GM18498 (cell line): ENCODE measurements around the gene WDFY4.

ENCODE experiments used
- ATAC-seq: cut with Tn5 transposase; IDR thresholded peaks from one replicate; pipeline ENCODE4 v1.9.1; 2021; ENCODE audit warnings: mild to moderate bottlenecking, moderate library complexity; ENCODE audit not compliant: unreplicated experiment

Gene WDFY4

GRCh38 chr10:48958598-48959190, 274.0 kb downstream of the WDFY4 start:
- ATAC-seq = no peak

DNA sequence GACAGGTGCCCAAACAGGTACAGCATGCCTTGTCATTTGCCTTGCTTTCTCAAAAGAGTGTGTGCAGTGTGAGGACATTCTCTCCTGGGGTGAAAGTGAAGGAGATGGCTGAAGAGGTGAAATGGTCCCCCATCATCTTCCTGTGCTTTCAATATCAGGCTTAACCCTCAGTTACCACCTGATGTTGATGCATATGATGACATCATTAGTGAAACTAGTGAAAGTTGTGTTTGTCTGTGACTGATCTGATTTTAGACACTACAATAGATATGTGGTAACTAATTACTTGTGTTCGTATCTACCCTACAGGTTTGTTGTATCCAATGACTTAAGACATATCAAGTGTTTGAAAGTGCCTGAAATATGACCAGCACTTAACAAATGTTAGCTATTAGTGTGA, 279.4 kb downstream of the WDFY4 start:
- ATAC-seq = no peak

GRCh38 chr10:48965460-48965859, 280.8 kb downstream of the WDFY4 start:
- ATAC-seq = no peak

DNA sequence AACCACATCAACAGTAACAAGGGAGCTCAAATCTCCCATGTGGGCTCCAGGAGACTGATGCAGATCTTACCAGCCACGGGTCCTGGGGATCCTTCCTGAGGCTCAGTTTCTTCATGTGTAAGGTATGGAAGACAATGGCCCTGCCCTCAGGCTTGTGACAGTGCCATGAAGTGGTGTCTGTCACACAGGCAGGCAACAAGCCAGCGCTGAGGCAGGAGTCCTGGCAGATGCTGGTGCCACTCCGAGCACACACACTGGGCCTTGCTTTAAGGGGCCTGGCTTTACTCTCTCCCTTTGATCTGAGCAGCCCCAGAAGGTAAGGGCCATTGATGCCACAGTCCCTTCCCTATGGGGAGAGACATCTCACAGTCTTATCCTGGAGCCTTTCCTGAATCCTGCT, 283.4 kb downstream of the WDFY4 start:
- ATAC-seq = no peak

DNA sequence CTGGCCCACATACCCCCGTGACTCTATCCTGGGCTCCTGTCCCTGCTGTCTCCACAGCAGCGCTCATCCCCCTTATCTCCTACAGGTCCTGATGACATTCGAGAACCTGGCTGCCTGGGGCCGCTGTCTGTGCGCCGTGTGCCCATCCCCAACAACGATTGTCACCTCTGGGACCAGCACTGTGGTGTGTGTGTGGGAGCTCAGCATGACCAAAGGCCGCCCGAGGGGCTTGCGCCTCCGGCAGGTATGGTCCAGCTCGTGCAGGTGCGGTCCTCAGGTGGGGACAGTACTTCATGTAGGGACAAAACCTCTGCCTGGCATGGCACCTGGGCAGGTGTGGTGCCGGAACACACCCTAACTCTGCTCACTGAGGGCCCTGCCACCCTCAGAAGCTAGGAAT, 285.4 kb downstream of the WDFY4 start:
- no peak for ATAC-seq

DNA sequence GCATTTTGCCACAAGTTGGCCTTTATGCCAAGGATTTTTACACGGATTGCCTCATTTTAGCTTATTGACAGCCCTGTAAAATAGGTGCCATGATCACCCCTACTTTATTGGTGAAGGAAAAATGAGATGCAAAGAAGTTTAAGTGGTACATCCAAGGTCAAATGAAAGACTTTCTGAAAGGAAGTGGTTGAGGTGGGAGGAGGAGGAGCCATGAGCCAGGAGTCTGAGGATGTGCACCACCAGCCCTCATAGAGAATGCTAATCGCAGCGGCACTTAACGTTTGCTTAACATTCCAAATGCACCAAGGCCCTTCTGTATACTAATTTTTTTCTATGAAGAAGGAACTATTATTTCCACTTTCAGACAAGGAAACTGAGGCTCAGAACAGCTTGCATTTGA, 286.0 kb downstream of the WDFY4 start:
- no peak for ATAC-seq

GRCh38 chr10:48973065-48973464, 288.4 kb downstream of the WDFY4 start:
- ATAC-seq = no peak

GRCh38 chr10:48974510-48975156, 290.0 kb downstream of the WDFY4 start:
- ATAC-seq = no peak

- no peak for ATAC-seq
Measured at GRCh38 chr10:48976196-48976595, 291.5 kb downstream of the WDFY4 start.

GRCh38 chr10:48978318-48978717, 293.6 kb downstream of the WDFY4 start:
- no peak for ATAC-seq

- no peak for ATAC-seq
Measured at GRCh38 chr10:48981310-48981907, 296.7 kb downstream of the WDFY4 start.

GRCh38 chr10:48982584-48982983, 297.9 kb downstream of the WDFY4 start:
- no peak for ATAC-seq

DNA sequence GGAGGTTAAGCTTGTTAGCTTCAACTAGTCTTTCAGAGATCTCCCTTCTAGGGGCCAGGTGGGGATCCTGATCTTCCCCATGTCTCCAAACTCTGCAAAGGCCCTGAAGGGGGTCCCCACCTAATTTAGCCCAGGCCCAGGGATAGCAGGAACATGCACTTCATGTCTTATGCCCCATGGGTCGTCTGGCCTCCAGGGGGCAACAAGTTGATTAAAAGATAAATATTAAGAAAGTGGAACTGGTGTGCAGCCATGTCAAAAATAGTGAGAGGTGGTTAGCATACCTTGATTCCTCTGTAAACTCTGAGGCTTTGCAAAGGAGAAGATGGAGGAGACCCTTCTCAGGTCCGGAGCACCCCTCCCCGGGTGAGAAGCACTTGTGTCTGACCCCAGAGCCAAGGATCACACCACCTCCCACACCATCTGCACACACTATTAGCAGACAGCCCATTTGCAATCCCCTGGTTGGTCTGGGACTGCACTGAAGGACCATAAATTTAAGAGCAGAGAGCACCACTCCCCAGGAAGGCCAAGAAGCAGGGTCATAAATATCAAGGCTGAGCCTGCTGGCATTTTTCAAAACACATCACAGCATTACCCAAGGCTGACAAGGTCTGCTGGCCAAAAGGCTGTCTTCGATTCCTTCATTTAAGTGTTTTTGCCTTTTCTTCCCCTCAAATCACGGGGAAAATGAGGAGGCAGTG, 299.1 kb downstream of the WDFY4 start:
- ATAC-seq = no peak

- no peak for ATAC-seq
Measured at GRCh38 chr10:48985621-48986158, 301.0 kb downstream of the WDFY4 start.

- ATAC-seq = no peak
Measured at GRCh38 chr10:48990226-48990625, 305.6 kb downstream of the WDFY4 start.

GRCh38 chr10:48993627-48994026, 309.0 kb downstream of the WDFY4 start:
- ATAC-seq = no peak

GRCh38 chr10:48996329-48996728, 311.7 kb downstream of the WDFY4 start:
- no peak for ATAC-seq

GRCh38 chr10:48999346-48999745, 314.7 kb downstream of the WDFY4 start:
- no peak for ATAC-seq

- ATAC-seq = no peak
Measured at GRCh38 chr10:49000437-49001398, 316.0 kb downstream of the WDFY4 start.

GRCh38 chr10:49001402-49001801, 316.7 kb downstream of the WDFY4 start:
- no peak for ATAC-seq
